ENCODE measurements around the gene TLE4.

Gene TLE4

GRCh38 chr9:79574136-79574535 lies 2.4 kb downstream of the TLE4 start:
- TF ChIP-seq CTCF (conservative IDR thresholded peaks at IDR 0.05; ENCODE audit: low read length) (no peak), EZH2phosphoT487 (IDR thresholded peaks at IDR 0.05; ENCODE audit: borderline replicate concordance) (no peak)
- Histone ChIP-seq H2AFZ (ENCODE audit: low read length) (no peak overlapping the region), H3K4me1 (ENCODE audit: insufficient read depth, low read length, poor library complexity, severe bottlenecking) (peaks cover 56% of the 10 kb centered on the region), H3K79me2 (ENCODE audit: insufficient read depth, low read length) (peaks cover 64% of the 10 kb centered on the region), H3K27me3 (ENCODE audit: insufficient read depth, low read length, poor library complexity, severe bottlenecking) (no peaks in the 10 kb centered on the region), H3K4me2 (ENCODE audit: low read depth, low read length, poor library complexity, severe bottlenecking) (peak overlapping the region; percentile 89), H3K9me3 (ENCODE audit: insufficient read depth, low read depth, low read length) (no peaks in the 10 kb centered on the region), H3K9me2 (replicated peaks; ENCODE audit: low read depth, low read length) (no peaks in the 10 kb centered on the region), H3K36me3 (ENCODE audit: insufficient read depth, low read length) (no peaks in the 10 kb centered on the region), H3F3A (ENCODE audit: low read depth) (peaks cover 4% of the 10 kb centered on the region), H4K20me1 (ENCODE audit: insufficient read depth, low read length, poor library complexity, severe bottlenecking) (peaks cover 68% of the 10 kb centered on the region), H3K4me3 (ENCODE audit: low read length, poor library complexity, severe bottlenecking) (peak overlapping the region; percentile 75), H3K9ac (ENCODE audit: low read depth, low read length, poor library complexity, severe bottlenecking) (peak overlapping the region; percentile 73)

- H3K9ac ChIP-seq (ENCODE audit: low read depth, low read length, poor library complexity, severe bottlenecking): peak overlapping the region; percentile 73
- peak overlapping the region; percentile 89 for H3K4me2 ChIP-seq (ENCODE audit: low read depth, low read length, poor library complexity, severe bottlenecking)
- H3K36me3 ChIP-seq (ENCODE audit: insufficient read depth, low read length): no peaks in the 10 kb centered on the region
- H3K9me3 ChIP-seq (ENCODE audit: insufficient read depth, low read depth, low read length): no peaks in the 10 kb centered on the region
- H3K4me3 ChIP-seq (ENCODE audit: low read length, poor library complexity, severe bottlenecking): peak overlapping the region; percentile 75
- H3K79me2 ChIP-seq (ENCODE audit: insufficient read depth, low read length): peaks cover 71% of the 10 kb centered on the region
- no peaks in the 10 kb centered on the region for H3K27me3 ChIP-seq (ENCODE audit: insufficient read depth, low read length, poor library complexity, severe bottlenecking)
- H3K9me2 ChIP-seq (replicated peaks; ENCODE audit: low read depth, low read length): no peaks in the 10 kb centered on the region
- peaks cover 4% of the 10 kb centered on the region for H3F3A ChIP-seq (ENCODE audit: low read depth)
- H4K20me1 ChIP-seq (ENCODE audit: insufficient read depth, low read length, poor library complexity, severe bottlenecking): peaks cover 75% of the 10 kb centered on the region
- H3K4me1 ChIP-seq (ENCODE audit: insufficient read depth, low read length, poor library complexity, severe bottlenecking): peaks cover 62% of the 10 kb centered on the region
- TF ChIP-seq EZH2phosphoT487 (IDR thresholded peaks at IDR 0.05; ENCODE audit: borderline replicate concordance) (no peak), CTCF (conservative IDR thresholded peaks at IDR 0.05; ENCODE audit: low read length) (no peak)
- H2AFZ ChIP-seq (ENCODE audit: low read length): no peak overlapping the region
Observed at GRCh38 chr9:79574781-79575180, 3.0 kb downstream of the TLE4 start.

GRCh38 chr9:79575547-79575946 lies 3.8 kb downstream of the TLE4 start:
- Histone ChIP-seq H2AFZ (ENCODE audit: low read length) (no peak overlapping the region), H3K4me2 (ENCODE audit: low read depth, low read length, poor library complexity, severe bottlenecking) (peak overlapping the region; percentile 89), H3K4me1 (ENCODE audit: insufficient read depth, low read length, poor library complexity, severe bottlenecking) (peaks cover 67% of the 10 kb centered on the region), H3F3A (ENCODE audit: low read depth) (peaks cover 4% of the 10 kb centered on the region), H3K9me2 (replicated peaks; ENCODE audit: low read depth, low read length) (no peaks in the 10 kb centered on the region), H3K9me3 (ENCODE audit: insufficient read depth, low read depth, low read length) (no peaks in the 10 kb centered on the region), H3K4me3 (ENCODE audit: low read length, poor library complexity, severe bottlenecking) (peak overlapping the region; percentile 75), H3K36me3 (ENCODE audit: insufficient read depth, low read length) (no peaks in the 10 kb centered on the region; the same call in 1 of the 2 replicates), H3K79me2 (ENCODE audit: insufficient read depth, low read length) (peaks cover 78% of the 10 kb centered on the region), H3K27me3 (ENCODE audit: insufficient read depth, low read length, poor library complexity, severe bottlenecking) (no peaks in the 10 kb centered on the region), H4K20me1 (ENCODE audit: insufficient read depth, low read length, poor library complexity, severe bottlenecking) (peaks cover 78% of the 10 kb centered on the region), H3K9ac (ENCODE audit: low read depth, low read length, poor library complexity, severe bottlenecking) (peak overlapping the region; percentile 39)
- TF ChIP-seq CTCF (conservative IDR thresholded peaks at IDR 0.05; ENCODE audit: low read length) (no peak), EZH2phosphoT487 (IDR thresholded peaks at IDR 0.05; ENCODE audit: borderline replicate concordance) (no peak)

All from Loucy (cell line).